Endothelial cell of umbilical vein (primary cell): ENCODE measurements around the gene SIPA1L2. TPM values are rescaled to one million over a fixed set of nuclear protein-coding genes. Genes with fewer than 3 reads are reported as not detected.
"Not testable (repeated sequence)": the region's sequence is repeated elsewhere in the genome, so short reads cannot be mapped to it uniquely, and the experiment has no call there.

Source experiments
- BruUV-seq: library from RNA; stranded (reverse); fragments of 400-500 nt; replicated peaks from 2 replicates; lab custom pipeline; 2021; lab: Mats Ljungman, UMichigan
- CTCF ChIA-PET: fragments of 300-600, 350-600 bp; sonication (Branson Sonifier 250); formaldehyde crosslinking; loops from one replicate; lab custom pipeline; 2021; ENCODE audit warnings: antibody characterized with exemption, inconsistent platforms; lab: Charles Lee
- POLR2A ChIA-PET: fragments of 300-600, 350-600 bp; sonication (Branson Sonifier 250); formaldehyde crosslinking; loops from one replicate; lab custom pipeline; 2021; ENCODE audit warnings: antibody characterized with exemption, inconsistent platforms; lab: Charles Lee
- DNase-seq: peaks from one replicate; pipeline ENCODE4 v3.0.0-alpha.2; 2011; ENCODE audit warnings: low read depth, low spot score
- FAIRE-seq: peaks from 2 replicates; lab custom pipeline; 2011; peaks lifted over from hg19 to GRCh38; lab: Jason Lieb, UNC
- H2AFZ ChIP-seq: 2 replicates; pipeline ENCODE4 v1.6.0; 2012; ENCODE audit warnings: low read depth, low read length, control low read depth, inconsistent platforms
- H3K27ac ChIP-seq: 2 replicates; pipeline ENCODE4 v1.5.1; 2011; ENCODE audit warnings: low read depth, mild to moderate bottlenecking, control low read depth, low read length, moderate library complexity; ENCODE audit not compliant: insufficient read depth
- H3K27me3 ChIP-seq, 2 experiments: 2 replicates each; pipeline versions ENCODE4 v1.6.0 to v1.6.1; 2011; ENCODE audit warnings: low read length in 2 of 2, mixed read lengths in 1 of 2; ENCODE audit not compliant: control insufficient read depth in 2 of 2, insufficient read depth in 2 of 2
- H3K36me3 ChIP-seq, 2 experiments: 2 replicates in 1 of 2; 3 replicates in 1 of 2; pipeline ENCODE4 v1.5.1; 2011; ENCODE audit warnings: low read length in 2 of 2, mild to moderate bottlenecking in 1 of 2, moderate library complexity in 1 of 2; ENCODE audit not compliant: control insufficient read depth in 2 of 2, insufficient read depth in 2 of 2; ENCODE audit errors: extremely low read depth in 1 of 2
- H3K4me1 ChIP-seq: 3 replicates; pipeline ENCODE4 v1.5.1; 2011; ENCODE audit warnings: mild to moderate bottlenecking, low read length; ENCODE audit not compliant: control insufficient read depth, insufficient read depth; ENCODE audit errors: extremely low read depth
- H3K4me2 ChIP-seq: 2 replicates; pipeline ENCODE4 v1.6.1; 2011; ENCODE audit warnings: low read length, control low read depth, mixed read lengths; ENCODE audit not compliant: insufficient read depth
- H3K4me3 ChIP-seq, 3 experiments: fragments of 200-600 bp in 1 of 3; sonication (generic), shearing (Covaris generic) in 1 of 3; replicated peaks in 1 of 3; 2 replicates each; pipeline ENCODE4 v1.5.1; 2011 to 2016; ENCODE audit warnings: control low read depth in 3 of 3, low read length in 3 of 3, mild to moderate bottlenecking in 2 of 3, inconsistent platforms in 1 of 3, low read depth in 1 of 3, moderate library complexity in 1 of 3; ENCODE audit not compliant: insufficient read depth in 1 of 3
- H3K79me2 ChIP-seq: 2 replicates; pipeline ENCODE4 v1.6.0; 2012; ENCODE audit warnings: low read length, inconsistent platforms; ENCODE audit not compliant: control insufficient read depth, insufficient read depth
- H3K9ac ChIP-seq: replicated peaks from 2 replicates; pipeline ENCODE3; 2011; ENCODE audit warnings: low read length, control low read depth; ENCODE audit not compliant: insufficient read depth; ENCODE audit errors: extremely low read depth
- H3K9me1 ChIP-seq: replicated peaks from 3 replicates; pipeline ENCODE4 v1.6.0; 2011; ENCODE audit warnings: mild to moderate bottlenecking, low read length; ENCODE audit not compliant: control insufficient read depth, insufficient read depth; ENCODE audit errors: extremely low read depth
- H3K9me3 ChIP-seq: replicated peaks from 2 replicates; pipeline ENCODE4 v1.5.1; 2012; ENCODE audit warnings: low read length, inconsistent platforms; ENCODE audit not compliant: control insufficient read depth, insufficient read depth
- H4K20me1 ChIP-seq: replicated peaks from 2 replicates; pipeline ENCODE3; 2011; ENCODE audit warnings: mild to moderate bottlenecking, low read length; ENCODE audit not compliant: control insufficient read depth, insufficient read depth; ENCODE audit errors: extremely low read depth
- CTCF ChIP-seq, 2 donors: IDR thresholded peaks; 1 replicate in 1 of 2; 2 replicates in 1 of 2; pipeline ENCODE4 v1.5.1; 2011; ENCODE audit warnings: low read length in 2 of 2, mild to moderate bottlenecking in 2 of 2, moderate library complexity in 2 of 2, control low read depth in 1 of 2, inconsistent platforms in 1 of 2, low read depth in 1 of 2; ENCODE audit not compliant: insufficient read depth in 1 of 2; ENCODE audit errors: extremely low read depth in 1 of 2
- EZH2 ChIP-seq: IDR thresholded peaks from 2 replicates; pipeline ENCODE4 v1.6.1; 2012; ENCODE audit warnings: borderline replicate concordance, low read depth, mild to moderate bottlenecking, moderate library complexity, low read length, inconsistent platforms; ENCODE audit not compliant: severe bottlenecking
- FOS ChIP-seq: IDR thresholded peaks from 2 replicates; pipeline ENCODE4 v1.6.1; 2011; ENCODE audit warnings: mild to moderate bottlenecking, low read length, moderate library complexity, borderline replicate concordance; ENCODE audit not compliant: insufficient read depth
- GATA2 ChIP-seq: IDR thresholded peaks from 2 replicates; pipeline ENCODE4 v1.7.0; 2011; ENCODE audit warnings: low read depth, mild to moderate bottlenecking, moderate library complexity, mixed read lengths, low read length; ENCODE audit not compliant: insufficient read length, insufficient read depth
- JUN ChIP-seq: IDR thresholded peaks from 2 replicates; pipeline ENCODE4 v1.6.1; 2011; ENCODE audit warnings: borderline replicate concordance, low read depth; ENCODE audit not compliant: insufficient read length, insufficient read depth
- MAX ChIP-seq: IDR thresholded peaks from 2 replicates; pipeline ENCODE4 v1.6.1; 2011; ENCODE audit not compliant: insufficient read depth, insufficient read length
- MYC ChIP-seq: IDR thresholded peaks from one replicate; pipeline ENCODE4 v1.6.1; 2011; ENCODE audit warnings: mild to moderate bottlenecking, low read depth, low read length
- POLR2A ChIP-seq: IDR thresholded peaks from 2 replicates; pipeline ENCODE4 v1.6.1; 2012; ENCODE audit warnings: low read depth, mild to moderate bottlenecking, control low read depth, low read length
- POLR2AphosphoS5 ChIP-seq: IDR thresholded peaks from 2 replicates; pipeline ENCODE4 v1.6.1; 2012; ENCODE audit warnings: low read depth, mild to moderate bottlenecking, control low read depth, low read length, moderate library complexity; ENCODE audit not compliant: insufficient read depth
- dilution Hi-C: fragments of 300-500 bp; cut with MboI; formaldehyde crosslinking; loops from one replicate; pipeline ENCODE4 v1.15.0; 2019; ENCODE audit warnings: low sequenced_read_pairs; ENCODE audit not compliant: extremely low pct_ligation_motif_present
- intact Hi-C: fragments of 100-400 bp; cut with micrococcal nuclease; formaldehyde crosslinking; loops from one replicate; pipeline ENCODE4 v1.10.0; 2022
- polyA plus RNA-seq, 4 experiments: library from polyadenylated mRNA; depleted of rRNA in 3 of 4; stranded (reverse) in 3 of 4; unstranded in 1 of 4; fragments of >200 nt; gene quantifications; 2 replicates each; pipeline versions ENCODE4 v1.2.1 to v1.2.3, GENCODE V29; 2011 to 2012; ENCODE audit warnings: missing spikeins in 1 of 4
- total RNA-seq: library from RNA; stranded (reverse); gene quantifications from 2 replicates; pipeline ENCODE4 v1.2.3, GENCODE V29; 2021

The SIPA1L2 gene
- total and polyA plus RNA-seq, 2 donors (not counting 3 experiments of a cell fraction or from before 2014, with no cell fraction given) = 3.6 to 12.8 TPM

GRCh38 chr1:232610902-232611745, 18.8 kb downstream of the SIPA1L2 start:
- DNase-seq, dilution Hi-C loops, H3K27me3 ChIP-seq, H4K20me1 ChIP-seq, POLR2A ChIA-PET, FAIRE-seq, intact Hi-C loops, H3K4me2 ChIP-seq, BruUV-seq, H3K9me1 ChIP-seq, H3K9me3 ChIP-seq, H3K4me3 ChIP-seq, H2AFZ ChIP-seq, H3K4me1 ChIP-seq, H3K27ac ChIP-seq, H3K9ac ChIP-seq, H3K36me3 ChIP-seq, H3K79me2 ChIP-seq: not testable (repeated sequence)
- CTCF ChIA-PET = interaction anchor here (1.0 to 1.2 kb wide), 2 partner anchors 16 to 17 kb away, joined by 3 read pairs; no protein-coding TSS in a partner anchor

GRCh38 chr1:232610192-232610901, 19.6 kb downstream of the SIPA1L2 start:
- Histone ChIP-seq H4K20me1 (no peaks in the 10 kb centered on the region), H3K36me3 (no peaks in the 10 kb centered on the region), H3K27me3 (no peaks in the 10 kb centered on the region), H3K27ac (no peak overlapping the region), H3K4me1 (no peaks in the 10 kb centered on the region), H3K4me3 (no peak overlapping the region), H3K9me3 (no peaks in the 10 kb centered on the region), H3K9ac (no peak overlapping the region), H2AFZ (no peak overlapping the region), H3K9me1 (no peaks in the 10 kb centered on the region), H3K4me2 (no peak overlapping the region), H3K79me2 (peaks cover 5% of the 10 kb centered on the region)
- DNase-seq (no peak), FAIRE-seq (no peak)
- dilution Hi-C loops = no loop called here
- ChIA-PET CTCF (interaction anchor here (1.0 kb wide), 1 partner anchor 17 kb away, joined by 3 read pairs; no protein-coding TSS in a partner anchor), POLR2A (no interaction called here)
- intact Hi-C loops = no loop called here
- no TSS peak for BruUV-seq
- no peak for TF ChIP-seq POLR2A
- no peak for TF ChIP-seq EZH2
- TF ChIP-seq FOS = no peak
- no peak for TF ChIP-seq MYC
- no peak for TF ChIP-seq CTCF (IDR thresholded peaks at IDR 0.05; ENCODE audit: extremely low read depth in 1 of 2, insufficient read depth in 1 of 2, low read depth in 1 of 2, low read length in 2 of 2)
- no peak for TF ChIP-seq GATA2
- no peak for TF ChIP-seq JUN
- no peak for TF ChIP-seq POLR2AphosphoS5
- TF ChIP-seq MAX = no peak
